Fibroblast of skin of abdomen (primary cell): ENCODE results near the gene PPP2R5B.

Source experiments
- DNase-seq: peaks from one replicate; pipeline ENCODE4 v3.0.0-alpha.2; 2013

Gene PPP2R5B

DNA sequence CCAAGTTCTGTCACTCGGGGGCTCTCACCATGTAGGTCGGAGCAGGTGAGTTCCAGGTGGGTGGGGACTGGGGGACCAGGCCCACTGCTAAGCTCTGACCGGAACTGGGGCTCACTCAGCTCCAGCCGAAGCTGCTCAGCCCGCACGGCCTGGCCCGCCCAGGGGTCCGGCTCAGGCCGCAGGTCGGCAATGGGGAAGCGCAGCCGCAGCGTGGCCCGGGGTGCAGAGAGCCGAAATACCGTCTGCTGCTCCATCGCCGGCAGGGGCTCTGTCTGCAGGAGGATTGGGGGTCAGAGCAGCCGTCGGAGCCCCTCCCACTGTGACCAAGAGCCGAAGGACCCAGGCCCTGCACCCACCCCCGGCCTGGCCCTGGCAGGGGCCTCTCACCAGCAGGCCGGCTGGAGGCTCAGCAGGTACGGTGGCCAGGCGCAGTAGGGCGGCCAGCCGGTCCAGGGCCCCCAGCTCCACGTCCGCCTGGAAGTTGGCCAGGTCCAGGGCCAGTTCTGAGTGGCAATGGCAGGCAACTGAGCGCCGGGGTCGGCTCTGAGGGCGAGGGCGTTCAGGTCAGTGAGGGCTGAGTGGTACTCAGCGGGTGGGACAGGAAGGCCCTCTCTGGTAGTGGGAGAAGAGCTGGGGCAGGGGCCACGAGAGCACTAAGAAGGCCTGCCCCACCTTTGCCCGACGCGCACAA lies 14.7 kb upstream of the PPP2R5B start:
- DNase-seq: no peak

DNA sequence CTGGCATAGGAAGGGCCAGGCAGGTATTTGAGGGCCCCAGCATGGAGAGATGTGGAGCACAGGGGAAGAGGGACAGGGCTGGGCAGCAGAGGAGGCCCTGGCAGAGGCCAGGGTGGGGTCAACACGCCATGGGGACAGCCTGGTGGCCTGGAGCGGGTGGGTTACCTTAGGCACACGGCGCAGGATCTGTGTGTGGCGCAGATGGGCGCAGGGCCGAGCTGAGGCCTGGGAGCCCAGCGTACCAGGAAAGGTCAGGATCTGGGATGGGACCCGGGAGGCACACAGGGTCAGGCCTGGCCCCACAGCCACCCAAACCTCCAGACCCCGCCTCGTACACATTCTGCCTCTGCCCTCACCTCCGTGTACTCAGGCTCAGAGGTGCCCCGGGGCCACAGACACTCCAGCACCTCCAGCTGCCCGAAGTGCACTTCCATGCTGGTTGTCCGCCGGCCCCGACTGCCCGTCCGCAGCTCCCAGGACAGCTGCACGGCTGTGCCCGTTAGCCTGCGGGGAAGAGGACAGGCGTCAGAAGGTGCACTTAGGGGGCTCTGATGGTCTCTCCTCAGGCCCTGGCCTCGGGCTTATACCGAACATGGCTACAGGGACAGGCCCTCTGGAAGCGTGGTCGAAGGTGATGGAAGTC lies 13.9 kb upstream of the PPP2R5B start:
- no peak for DNase-seq

DNA sequence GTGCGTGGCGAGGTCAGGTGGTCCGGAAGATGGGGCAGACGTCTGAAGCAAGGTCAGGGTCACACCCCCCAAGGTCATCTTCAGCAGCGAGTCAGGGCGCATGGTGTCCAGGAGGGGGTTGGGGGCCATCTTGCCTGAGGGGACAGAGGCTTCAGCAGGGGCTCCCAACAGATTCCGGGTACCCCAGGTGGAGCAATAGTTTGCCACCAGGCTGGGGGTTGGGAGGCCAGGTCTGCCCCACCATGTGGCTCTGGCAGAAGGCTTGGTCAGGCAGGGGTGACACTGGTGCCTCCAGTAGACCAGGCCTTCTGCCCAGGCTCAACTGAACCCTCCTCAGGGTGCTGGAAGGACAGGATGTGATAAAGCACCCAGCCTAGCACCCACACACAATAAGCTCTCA lies 13.3 kb upstream of the PPP2R5B start:
- DNase-seq: no peak

DNA sequence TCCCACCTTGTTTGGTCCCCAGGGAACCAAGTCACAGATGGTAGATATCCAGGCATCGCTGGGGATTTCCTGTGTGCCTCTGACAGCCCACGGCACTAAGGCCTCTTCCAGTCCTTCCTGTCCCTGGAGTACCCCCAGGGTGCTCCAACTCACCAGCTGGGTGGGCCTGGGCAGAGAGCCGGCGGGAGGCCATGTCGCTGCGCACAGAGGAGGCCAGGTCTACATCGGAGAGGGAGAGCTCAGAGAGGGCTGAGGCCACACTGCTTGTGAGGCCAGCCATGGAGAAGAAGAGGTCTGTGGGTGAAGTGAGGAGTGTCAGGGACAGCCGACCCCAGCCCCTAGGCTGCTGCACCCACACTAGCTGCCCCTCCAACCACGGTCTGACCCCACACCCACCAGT lies 12.8 kb upstream of the PPP2R5B start:
- DNase-seq: no peak

DNA sequence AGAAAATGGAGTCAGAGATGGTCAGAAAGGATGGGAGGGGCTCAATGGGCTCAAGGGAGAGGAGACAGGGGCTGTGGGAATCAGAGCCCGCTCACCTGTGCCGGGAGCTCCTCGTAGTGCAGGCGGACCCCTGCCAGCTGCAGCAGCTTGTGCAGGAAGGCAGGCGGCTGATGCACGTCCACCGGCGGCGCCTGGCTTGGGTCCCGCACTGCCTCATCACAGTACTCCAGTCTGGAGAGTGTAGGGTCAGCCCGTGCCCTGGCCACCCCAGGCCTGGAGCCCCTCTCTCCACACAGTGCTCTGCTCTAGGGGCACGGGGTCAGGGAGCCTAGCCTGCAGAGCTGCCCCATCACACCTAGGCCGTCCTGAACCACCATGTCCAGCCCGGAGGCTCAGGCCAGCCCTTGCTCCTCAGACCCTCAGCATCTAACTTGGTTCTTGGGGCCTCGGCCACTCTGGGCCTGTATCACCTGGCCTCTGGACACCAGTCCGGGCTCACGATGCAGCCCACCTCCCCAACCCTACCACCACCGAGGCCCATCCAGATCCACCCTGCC lies 11.2 kb upstream of the PPP2R5B start:
- DNase-seq: no peak

DNA sequence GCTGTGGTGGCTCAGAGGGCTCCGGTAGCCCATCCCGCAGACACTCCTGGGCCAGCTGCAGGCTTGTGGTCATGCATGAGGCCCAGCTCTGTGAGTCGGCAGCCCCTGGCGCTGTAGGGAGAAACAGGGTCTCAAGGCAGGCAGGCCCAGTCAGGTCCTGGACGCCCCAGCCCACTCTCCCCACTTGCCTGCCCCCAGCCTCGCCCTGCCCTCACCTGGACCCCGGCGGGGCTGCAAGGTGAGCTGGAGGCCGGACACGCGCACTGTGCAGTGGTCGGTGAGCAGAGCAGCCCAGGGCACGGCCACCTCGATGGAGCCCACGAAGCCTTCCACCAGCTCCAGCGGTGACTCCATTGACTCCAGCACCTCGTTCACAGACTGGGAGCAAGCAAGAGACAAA lies 10.4 kb upstream of the PPP2R5B start:
- no peak for DNase-seq

DNA sequence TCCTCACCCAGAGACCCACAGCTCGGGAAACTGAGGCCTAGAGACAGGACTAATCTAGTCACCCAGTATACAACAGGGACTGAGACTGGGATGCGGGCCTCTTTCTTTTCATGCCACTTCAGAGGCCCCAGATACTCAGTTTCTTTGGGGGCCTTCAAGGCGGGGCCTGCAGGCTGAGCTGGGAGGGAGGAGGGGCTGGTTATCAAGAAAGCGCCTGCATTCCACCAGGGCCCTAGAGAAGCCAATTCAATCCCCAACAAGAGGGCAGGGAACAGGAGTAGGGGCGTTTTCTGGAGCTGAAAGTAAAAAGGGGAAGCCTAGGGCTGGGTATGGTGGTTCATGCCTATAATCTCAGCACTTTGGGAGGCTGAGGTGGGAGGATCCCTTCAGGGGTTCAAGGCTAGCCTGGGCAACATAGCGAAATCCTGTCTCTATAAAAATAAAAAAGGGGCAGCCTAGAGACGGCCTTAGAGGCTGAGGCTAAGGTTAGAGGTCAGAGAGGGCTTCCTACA lies 9.1 kb upstream of the PPP2R5B start:
- DNase-seq: no peak

DNA sequence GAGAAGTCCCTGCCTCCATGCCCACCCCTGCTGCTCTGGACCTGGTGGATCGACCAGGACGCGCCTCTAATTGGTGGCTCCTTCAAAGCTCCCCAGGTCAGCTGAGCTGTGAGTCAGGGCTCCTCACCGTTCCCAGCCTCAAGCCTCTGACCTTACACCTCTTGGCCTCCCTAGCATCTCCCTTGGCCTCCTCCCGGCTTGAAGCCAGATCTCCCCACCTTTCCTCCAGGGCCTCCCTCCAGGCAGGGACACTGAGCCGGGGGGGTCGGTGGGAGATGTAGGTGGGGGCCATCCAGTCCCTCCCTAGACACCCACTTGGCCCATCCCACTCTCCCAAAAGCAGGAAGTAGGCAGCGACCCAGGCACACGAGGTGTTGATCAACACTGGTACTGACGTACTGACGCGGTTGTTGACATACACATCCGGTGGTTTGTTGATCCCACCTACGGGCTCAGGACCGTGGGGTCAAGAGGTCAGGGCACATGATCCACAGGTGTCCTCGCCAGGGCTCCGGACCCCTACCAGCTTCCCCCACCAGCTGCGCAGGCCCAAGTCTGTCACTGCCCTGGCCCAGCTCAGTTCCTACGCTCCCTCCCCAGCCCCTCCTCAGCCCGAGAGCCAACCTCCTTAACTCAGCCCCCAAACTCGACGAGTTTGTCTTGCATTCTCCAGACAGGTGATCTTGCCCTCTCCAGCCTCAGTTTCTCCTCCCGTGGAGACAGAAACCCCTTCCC lies 8.3 kb upstream of the PPP2R5B start:
- no peak for DNase-seq

DNA sequence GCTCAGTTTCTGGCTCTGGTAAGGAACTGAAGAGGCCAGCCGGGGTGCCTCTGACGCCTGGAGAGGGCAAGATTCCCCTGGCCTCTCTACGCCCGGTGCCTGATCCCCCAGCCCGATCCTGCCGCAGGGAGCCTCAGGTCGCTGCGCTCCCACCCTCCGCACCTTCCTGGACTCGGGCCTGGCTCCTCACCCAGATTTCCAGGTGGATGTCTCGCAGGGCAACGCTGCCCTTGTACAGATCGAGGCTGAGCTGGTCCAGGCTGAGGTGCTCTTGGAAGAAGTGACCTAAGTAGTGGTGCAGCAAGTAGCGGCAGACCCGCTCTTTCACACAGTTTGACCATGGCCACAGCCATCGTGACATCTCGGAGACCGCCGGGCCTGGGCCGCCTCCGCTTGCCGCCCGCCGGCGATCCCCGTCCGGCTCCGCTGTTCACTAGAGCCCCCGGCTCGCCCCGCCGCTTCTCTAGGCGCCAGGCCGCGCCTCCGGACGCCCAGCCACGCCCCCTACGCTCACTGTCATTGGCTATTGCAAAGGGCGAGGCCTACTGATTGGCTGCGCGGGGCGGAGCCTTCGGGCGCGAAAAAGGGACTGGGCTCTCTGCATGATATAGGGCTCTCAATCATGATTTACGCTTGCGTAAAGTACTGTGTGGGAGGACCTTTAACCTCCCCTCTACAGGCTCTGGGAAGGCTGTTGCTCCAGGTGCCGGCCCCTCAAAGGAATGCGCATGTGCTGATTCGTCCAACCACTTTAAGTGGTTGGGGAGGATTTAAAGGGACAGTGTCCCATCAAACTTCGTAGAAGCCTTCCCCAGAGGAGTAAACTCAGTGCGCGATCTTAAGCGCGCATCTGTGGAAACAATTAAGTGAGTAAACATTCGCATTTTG lies 7.5 kb upstream of the PPP2R5B start, which contains the start of gene ATG2A:
Gene ATG2A, minus strand, starts transcription at position 435 of the 888 bp plus-strand sequence. Its CDS starts 74 bp downstream, at position 361.
- peak; percentile 100 for DNase-seq

DNA sequence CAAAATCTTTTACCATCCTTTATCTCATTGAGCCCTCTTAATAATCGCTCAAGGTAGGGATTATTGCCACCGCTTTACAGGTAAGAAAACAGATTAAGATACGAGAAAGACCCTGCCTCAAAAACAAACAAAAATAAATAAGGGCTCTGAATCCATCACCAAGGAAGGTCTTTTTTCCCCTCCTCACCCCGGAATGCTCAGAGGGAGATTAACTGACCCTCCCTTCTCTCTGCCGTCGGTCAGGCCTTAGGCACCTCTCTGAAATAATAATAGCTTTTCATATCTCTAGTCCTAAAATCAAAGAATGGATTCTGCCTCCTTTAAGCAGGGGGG lies 6.9 kb upstream of the PPP2R5B start:
- DNase-seq: no peak

DNA sequence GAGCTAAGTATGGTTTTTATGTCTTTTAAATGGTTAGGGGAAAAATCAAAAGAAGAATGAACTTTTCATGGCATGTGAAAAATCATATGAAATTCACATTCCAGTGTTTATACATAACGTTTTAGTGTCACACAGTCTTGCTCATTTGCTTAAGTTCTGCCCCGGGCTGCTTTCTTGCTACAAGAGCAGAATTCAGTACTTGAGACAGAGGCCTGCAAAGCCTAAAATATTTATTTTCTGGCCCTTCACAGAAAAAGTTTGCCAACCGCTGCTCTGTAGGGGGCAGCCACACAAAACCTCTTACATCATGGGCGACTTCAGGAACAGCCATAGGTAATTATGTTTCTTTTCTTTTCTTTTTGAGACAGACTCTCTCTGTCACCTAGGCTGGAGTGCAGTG lies 6.5 kb upstream of the PPP2R5B start:
- DNase-seq: peak; percentile 60

DNA sequence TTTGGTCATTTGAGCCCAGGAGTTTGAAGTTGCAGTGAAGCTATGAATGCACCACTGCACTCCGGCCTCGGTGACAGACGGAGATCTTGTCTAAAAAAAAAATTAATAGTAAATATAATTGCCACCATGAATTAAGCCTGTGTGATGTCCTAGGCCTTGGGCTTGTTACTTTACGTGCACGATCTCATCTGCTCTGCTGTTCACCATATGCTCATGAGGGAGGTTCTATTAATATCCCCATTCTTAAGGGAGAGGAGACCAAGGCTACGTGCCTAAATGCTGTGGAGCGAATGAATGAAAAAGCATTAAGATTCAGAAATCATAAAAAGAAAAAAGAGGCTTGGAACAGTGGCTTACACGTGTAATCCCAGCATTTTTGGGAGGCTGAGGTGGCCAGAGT lies 4.9 kb upstream of the PPP2R5B start:
- DNase-seq: no peak

DNA sequence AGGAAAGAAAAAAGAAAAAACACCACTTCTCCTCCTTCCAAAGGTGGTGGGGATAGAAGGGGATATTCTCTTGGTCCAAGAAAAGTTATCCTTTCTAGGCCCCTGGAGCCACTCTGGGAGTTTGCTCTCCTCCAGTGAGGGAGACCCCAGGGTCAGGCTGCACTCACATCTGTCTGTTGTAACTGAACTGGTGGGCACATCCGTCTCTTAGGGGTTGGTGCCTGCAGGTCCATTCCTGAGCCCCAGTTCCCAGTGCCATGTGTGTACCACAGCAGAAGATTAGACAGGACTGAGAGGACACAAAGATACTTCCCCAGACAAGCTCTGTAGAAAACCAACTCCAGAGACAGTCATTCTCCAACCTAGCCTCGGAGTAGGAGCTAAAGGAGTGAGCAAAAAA lies 4.4 kb upstream of the PPP2R5B start:
- no peak for DNase-seq

DNA sequence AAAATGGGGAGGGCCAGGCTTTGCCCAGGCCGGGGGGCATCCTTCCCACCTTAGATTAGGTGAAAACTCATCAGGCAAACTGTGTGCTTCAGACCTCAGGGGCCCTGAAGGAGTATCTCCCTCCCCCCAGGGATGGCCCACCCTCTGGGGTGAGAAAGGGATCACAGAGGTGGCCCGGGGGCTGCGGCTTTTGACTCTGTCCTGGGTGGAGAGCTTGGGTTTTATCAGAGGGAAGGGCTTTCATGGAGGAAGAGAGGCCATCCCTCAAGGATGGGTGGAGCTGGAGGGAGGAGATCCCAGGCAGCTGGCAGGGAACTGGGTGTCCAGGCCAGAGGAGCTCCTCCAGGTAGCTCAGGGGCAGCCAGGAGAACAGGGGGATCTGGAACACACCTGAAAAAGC lies 3.1 kb upstream of the PPP2R5B start:
- no peak for DNase-seq

DNA sequence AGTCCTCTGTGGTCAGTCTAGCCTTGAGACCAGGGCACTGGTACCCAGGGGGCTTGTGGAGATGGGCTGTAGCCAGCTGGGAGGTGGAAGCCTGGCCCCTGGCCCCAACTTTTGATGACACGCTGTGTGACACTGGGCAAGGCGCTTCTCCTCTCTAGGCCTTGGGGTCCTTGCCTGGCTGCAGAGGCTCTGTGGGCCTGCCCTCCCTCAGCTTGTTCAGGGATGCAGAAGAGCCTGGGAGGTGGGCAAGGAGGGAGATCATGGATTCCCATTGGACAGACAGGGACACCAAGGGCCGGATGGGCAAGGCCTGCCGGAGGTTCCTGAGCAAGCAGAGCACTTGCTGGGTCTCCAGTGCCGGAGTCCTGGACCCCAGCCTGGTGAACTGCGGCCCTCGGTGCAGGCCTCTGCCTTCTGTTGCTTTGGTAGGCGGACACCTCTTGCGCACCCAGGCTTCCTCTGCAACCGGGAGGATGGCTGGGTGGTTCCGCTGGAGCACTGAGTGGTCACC lies 1.3 kb upstream of the PPP2R5B start:
- DNase-seq: no peak

DNA sequence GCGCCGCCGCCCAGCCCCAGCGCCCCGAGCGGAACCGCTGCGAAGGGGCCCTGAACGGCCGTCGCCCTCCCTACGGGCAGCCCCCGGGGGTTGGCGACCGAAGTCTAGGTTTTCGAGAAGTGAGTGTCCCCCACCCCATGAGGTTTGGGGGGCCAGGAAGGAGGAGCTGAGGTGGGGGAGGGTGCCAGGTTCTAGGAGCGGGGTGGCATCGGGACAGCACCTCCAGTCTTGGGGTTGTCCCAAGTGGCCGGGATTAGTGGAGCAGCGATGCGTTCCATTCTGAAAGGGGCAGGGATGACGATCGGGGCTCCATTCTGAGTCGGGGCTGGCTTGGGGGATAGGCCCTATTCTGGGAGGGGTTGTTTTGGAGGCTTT lies 408 bp downstream of the PPP2R5B start:
- DNase-seq: no peak

DNA sequence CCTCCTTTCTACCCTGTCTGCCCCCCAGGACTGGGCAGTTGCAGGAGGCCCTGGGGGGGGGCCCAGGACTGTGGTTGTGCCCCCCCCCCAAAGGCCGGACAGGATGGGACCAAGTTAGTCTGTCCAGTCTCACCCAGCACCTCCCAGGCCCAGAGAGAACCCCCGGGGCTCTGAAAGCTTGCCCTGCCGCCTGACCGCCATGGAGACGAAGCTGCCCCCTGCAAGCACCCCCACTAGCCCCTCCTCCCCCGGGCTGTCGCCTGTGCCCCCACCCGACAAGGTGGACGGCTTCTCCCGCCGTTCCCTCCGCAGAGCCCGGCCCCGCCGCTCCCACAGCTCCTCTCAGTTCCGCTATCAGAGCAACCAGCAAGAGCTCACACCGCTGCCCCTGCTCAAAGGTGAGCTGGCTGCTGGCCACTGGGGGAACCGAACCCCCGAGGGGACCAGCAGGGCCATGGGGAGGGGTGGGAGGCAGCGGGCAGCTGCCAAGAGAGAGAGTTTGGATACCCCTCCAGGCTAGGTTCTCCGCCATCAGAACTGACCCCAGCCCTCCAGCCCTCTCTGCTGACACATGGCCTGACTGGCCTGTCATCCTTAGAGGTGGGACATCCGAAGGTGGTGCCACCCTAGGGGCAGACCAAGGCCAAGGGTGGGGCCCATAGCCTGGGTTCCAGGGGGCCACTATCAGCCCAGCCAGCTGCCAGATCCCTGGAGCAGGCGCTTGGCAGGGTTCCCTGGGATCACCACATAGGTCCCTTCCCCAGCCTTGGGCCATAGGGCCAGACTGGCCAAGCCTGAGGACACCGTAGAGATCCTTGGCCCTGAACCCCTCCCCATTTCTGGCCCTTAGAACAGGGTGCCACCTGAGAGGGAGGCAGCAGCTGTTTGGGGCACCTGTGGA lies 1.3 kb downstream of the PPP2R5B start:
- no peak for DNase-seq

DNA sequence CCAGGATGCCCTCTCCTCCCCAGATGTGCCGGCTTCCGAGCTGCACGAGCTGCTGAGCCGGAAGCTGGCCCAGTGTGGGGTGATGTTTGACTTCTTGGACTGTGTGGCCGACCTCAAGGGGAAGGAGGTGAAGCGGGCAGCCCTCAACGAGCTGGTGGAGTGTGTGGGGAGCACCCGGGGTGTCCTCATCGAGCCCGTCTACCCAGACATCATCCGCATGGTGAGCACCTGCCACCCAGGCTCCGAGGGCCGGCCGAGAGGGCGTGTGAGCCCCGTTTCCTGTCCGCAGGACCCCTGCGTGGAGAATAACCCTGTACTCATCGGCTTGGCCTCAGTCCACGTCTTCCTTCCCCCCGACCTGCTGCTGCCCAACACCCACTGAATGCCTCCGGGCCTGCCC lies 2.2 kb downstream of the PPP2R5B start:
- DNase-seq: no peak

DNA sequence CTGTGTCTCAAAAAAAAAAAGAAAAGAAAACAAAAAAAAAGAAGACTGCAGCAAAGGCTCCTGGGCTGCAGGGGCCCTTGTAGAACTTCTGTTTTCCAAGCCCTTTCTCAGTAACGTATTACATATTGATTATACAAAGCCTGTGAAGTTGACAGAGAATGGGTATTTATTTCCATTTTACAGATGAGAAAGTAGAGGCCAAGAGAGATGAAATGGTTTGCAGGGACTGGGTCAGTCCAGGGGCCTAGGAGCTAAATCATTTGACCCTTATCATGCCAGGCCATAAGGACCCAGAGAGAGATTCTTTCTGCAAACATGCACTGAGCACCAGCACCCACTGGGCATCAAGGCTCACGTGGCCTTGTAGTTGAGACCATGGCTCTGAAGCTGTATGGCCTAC lies 4.5 kb downstream of the PPP2R5B start:
- no peak for DNase-seq

DNA sequence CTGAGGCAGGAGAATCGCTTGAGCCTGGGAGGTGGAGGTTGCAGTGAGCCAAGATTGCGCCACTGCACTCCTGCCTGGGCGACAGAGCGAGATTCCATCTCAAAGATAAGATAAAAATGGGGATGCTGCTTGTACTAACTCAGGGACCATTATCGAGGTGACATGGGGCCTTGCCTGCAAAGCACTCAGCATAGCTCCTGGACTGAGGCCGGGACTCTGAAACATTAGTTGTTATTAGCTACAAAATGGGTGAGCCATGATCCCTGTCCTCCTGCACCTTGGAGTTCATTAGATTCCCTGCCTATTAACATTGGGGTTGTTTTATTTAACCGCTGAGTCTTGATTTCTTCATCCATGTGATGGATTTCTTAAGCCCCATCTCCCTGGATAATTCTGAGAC lies 5.1 kb downstream of the PPP2R5B start:
- no peak for DNase-seq

DNA sequence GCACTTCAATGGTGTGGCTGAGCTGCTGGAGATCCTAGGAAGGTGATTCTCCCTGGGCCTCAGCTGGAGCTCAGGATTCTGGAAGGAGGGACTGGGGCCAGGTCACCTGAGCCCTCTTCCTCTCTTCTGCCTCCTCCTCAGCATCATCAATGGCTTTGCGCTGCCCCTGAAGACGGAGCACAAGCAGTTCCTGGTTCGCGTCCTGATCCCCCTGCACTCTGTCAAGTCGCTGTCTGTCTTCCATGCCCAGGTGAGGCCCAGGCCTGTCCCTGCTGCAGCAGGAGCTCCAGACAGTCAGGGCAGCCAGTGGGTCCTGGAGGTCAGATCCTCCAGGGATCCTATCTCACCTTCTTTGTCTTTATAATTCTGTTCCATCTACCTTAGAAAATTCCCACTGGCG lies 5.9 kb downstream of the PPP2R5B start:
- DNase-seq: no peak
